ENCODE data around the gene CYB5D1. TPM values are rescaled to one million over a fixed set of nuclear protein-coding genes. Genes with fewer than 3 reads are reported as not detected.

The CYB5D1 gene
- polyA plus RNA-seq, 1 donor (not counting 4 experiments of a cell fraction or from before 2014, with no cell fraction given), result 14.8 TPM

- H3K36me3 ChIP-seq (ENCODE audit: control insufficient read depth in 2 of 2, extremely low read depth in 1 of 2, insufficient read depth in 2 of 2, low read length in 2 of 2), result peaks cover 45 to 70% of the 10 kb centered on the region in 2 experiments
- dilution Hi-C loops (cut with MboI; ENCODE audit: extremely low pct_ligation_motif_present, low sequenced_read_pairs), result no loop called here
- DNase-seq (ENCODE audit: low read depth, low spot score), result no peak
These were observed 45.6 kb downstream of the CYB5D1 start for GRCh38 chr17:7903154-7904103.

GRCh38 chr17:7909089-7909488 is 51.3 kb downstream of the CYB5D1 start:
- dilution Hi-C loops (cut with MboI; ENCODE audit: extremely low pct_ligation_motif_present, low sequenced_read_pairs), result no loop called here
- DNase-seq (ENCODE audit: low read depth, low spot score) (no peak), FAIRE-seq (no peak)
- Histone ChIP-seq H3K4me1 (ENCODE audit: control insufficient read depth, extremely low read depth, insufficient read depth, low read length) (peaks cover 2% of the 10 kb centered on the region), H3K79me2 (ENCODE audit: control insufficient read depth, insufficient read depth, low read length) (no peaks in the 10 kb centered on the region), H3K4me2 (ENCODE audit: control insufficient read depth, extremely low read depth, insufficient read depth, low read depth, low read length) (no peak overlapping the region), H2AFZ (ENCODE audit: control insufficient read depth, low read length) (no peak overlapping the region), H3K9me1 (ENCODE audit: control insufficient read depth, extremely low read depth, insufficient read depth, low read length) (no peaks in the 10 kb centered on the region), H3K27ac (ENCODE audit: control insufficient read depth, insufficient read depth, low read length) (no peak overlapping the region), H3K4me3 (ENCODE audit: control insufficient read depth in 2 of 3, extremely low read depth in 1 of 3, insufficient read depth in 2 of 3, low read depth in 1 of 3, low read length in 3 of 3) (no peak overlapping the region), H3K9ac (ENCODE audit: control insufficient read depth, extremely low read depth, insufficient read depth, low read length) (no peak overlapping the region), H3K36me3 (ENCODE audit: control insufficient read depth in 2 of 2, extremely low read depth in 1 of 2, insufficient read depth in 2 of 2, low read length in 2 of 2) (peaks cover 31 to 51% of the 10 kb centered on the region in 2 experiments), H4K20me1 (ENCODE audit: control insufficient read depth, extremely low read depth, insufficient read depth, low read length) (no peaks in the 10 kb centered on the region), H3K27me3 (ENCODE audit: control insufficient read depth, extremely low read depth, insufficient read depth, low read length) (no peaks in the 10 kb centered on the region), H3K9me3 (ENCODE audit: control insufficient read depth, low read depth, low read length) (no peaks in the 10 kb centered on the region)
- TF ChIP-seq CTCF (optimal IDR thresholded peaks at IDR 0.05 in 1 of 3, IDR thresholded peaks at IDR 0.05 in 1 of 3, conservative IDR thresholded peaks at IDR 0.05 in 1 of 3; ENCODE audit: extremely low read depth in 1 of 3, insufficient read depth in 2 of 3, low read length in 3 of 3), result no peak
- no peak for TF ChIP-seq EZH2 (IDR thresholded peaks at IDR 0.05; ENCODE audit: low read length)

More at GRCh38 chr17:7903154-7904103, 45.6 kb downstream of the CYB5D1 start:
- H3K4me1 ChIP-seq (ENCODE audit: control insufficient read depth, extremely low read depth, insufficient read depth, low read length), result no peaks in the 10 kb centered on the region
- H3K9ac ChIP-seq (ENCODE audit: control insufficient read depth, extremely low read depth, insufficient read depth, low read length), result no peak overlapping the region
- H3K9me3 ChIP-seq (ENCODE audit: control insufficient read depth, low read depth, low read length), result no peaks in the 10 kb centered on the region
- no peaks in the 10 kb centered on the region for H3K27me3 ChIP-seq (ENCODE audit: control insufficient read depth, extremely low read depth, insufficient read depth, low read length)
- H3K4me3 ChIP-seq (ENCODE audit: control insufficient read depth in 2 of 3, extremely low read depth in 1 of 3, insufficient read depth in 2 of 3, low read depth in 1 of 3, low read length in 3 of 3), result no peak overlapping the region
- TF ChIP-seq CTCF (optimal IDR thresholded peaks at IDR 0.05 in 1 of 3, IDR thresholded peaks at IDR 0.05 in 1 of 3, conservative IDR thresholded peaks at IDR 0.05 in 1 of 3; ENCODE audit: extremely low read depth in 1 of 3, insufficient read depth in 2 of 3, low read length in 3 of 3) (no peak), EZH2 (IDR thresholded peaks at IDR 0.05; ENCODE audit: low read length) (no peak)
- no peaks in the 10 kb centered on the region for H4K20me1 ChIP-seq (ENCODE audit: control insufficient read depth, extremely low read depth, insufficient read depth, low read length)
- H3K27ac ChIP-seq (ENCODE audit: control insufficient read depth, insufficient read depth, low read length), result no peak overlapping the region
- no peaks in the 10 kb centered on the region for H3K9me1 ChIP-seq (ENCODE audit: control insufficient read depth, extremely low read depth, insufficient read depth, low read length)
- FAIRE-seq, result no peak
- H3K4me2 ChIP-seq (ENCODE audit: control insufficient read depth, extremely low read depth, insufficient read depth, low read depth, low read length), result no peak overlapping the region
- H2AFZ ChIP-seq (ENCODE audit: control insufficient read depth, low read length), result no peak overlapping the region
- H3K79me2 ChIP-seq (ENCODE audit: control insufficient read depth, insufficient read depth, low read length), result no peaks in the 10 kb centered on the region
